Prostate gland (tissue), 2 donors: ENCODE measurements around the gene LIPC. TPM values are rescaled to one million over a fixed set of nuclear protein-coding genes. Genes with fewer than 3 reads are reported as not detected.

Experiments used
- DNase-seq: peaks from one replicate; pipeline ENCODE4 v3.0.0-alpha.2; 2019; ENCODE audit warnings: low spot score
- H3K27ac ChIP-seq, 2 donors: fragments of 200-600 bp; sonication (generic); 2 replicates each; pipeline ENCODE4 v1.5.1; 2017 to 2019
- H3K27me3 ChIP-seq: fragments of 200-600 bp; sonication (generic); replicated peaks from 2 replicates; pipeline ENCODE4 v1.5.1; 2019; ENCODE audit not compliant: insufficient read depth
- H3K36me3 ChIP-seq, 2 donors: fragments of 200-600 bp; sonication (generic); 1 replicate in 1 of 2; 2 replicates in 1 of 2; pipeline versions ENCODE4 v1.5.1 to v1.8.1; 2017 to 2019
- H3K4me1 ChIP-seq: fragments of 200-600 bp; sonication (generic); replicated peaks from 2 replicates; pipeline ENCODE4 v1.5.1; 2019
- H3K4me3 ChIP-seq, 2 donors: fragments of 200-600 bp; sonication (generic); 2 replicates each; pipeline ENCODE4 v1.5.1; 2017 to 2019
- H3K9me3 ChIP-seq: fragments of 200-600 bp; sonication (generic); 2 replicates; pipeline ENCODE4 v1.5.1; 2017
- CTCF ChIP-seq, 4 experiments: fragments of 200-600 bp in 2 of 4; fragments of 450-650 bp in 2 of 4; sonication (generic) in 2 of 4; IDR thresholded peaks; 1 replicate in 3 of 4; 2 replicates in 1 of 4; pipeline ENCODE4 v1.5.1; 2016 to 2019; ENCODE audit warnings: antibody characterized with exemption in 4 of 4, mild to moderate bottlenecking in 2 of 4, moderate library complexity in 2 of 4
- POLR2A ChIP-seq: fragments of 450-650 bp; IDR thresholded peaks from one replicate; pipeline ENCODE4 v1.6.1; 2016; ENCODE audit warnings: antibody characterized with exemption, mild to moderate bottlenecking
- POLR2AphosphoS5 ChIP-seq: sonication (generic); formaldehyde crosslinking; IDR thresholded peaks from one replicate; pipeline ENCODE4 v1.6.1; 2017; ENCODE audit warnings: antibody characterized with exemption
- WGBS: methylation state at CpG from one replicate; pipeline ENCODE4 v1.1.5; 2018; 5-methylcytosine and 5-hydroxymethylcytosine counted together
- intact Hi-C: fragments of 100-400 bp; cut with DNase I; formaldehyde crosslinking; loops from one replicate; pipeline ENCODE4 v1.14.2; 2022
- total RNA-seq, 2 donors: library from RNA; depleted of rRNA; stranded (reverse); fragments of >200 nt; gene quantifications; one replicate each; pipeline ENCODE4 v1.1.0, GENCODE V29; 2016

The LIPC gene
- total RNA-seq, 2 donors from 2014 or later: 0.14 TPM; not detected in 1

GRCh38 chr15:58416963-58417362, 14.8 kb upstream of the LIPC start:
- H3K27ac ChIP-seq: no peak overlapping the region
- no peaks in the 10 kb centered on the region for H3K27me3 ChIP-seq
- 83% methylated on average over 5 of the region's 5 CpGs for WGBS
- H3K9me3 ChIP-seq: no peaks in the 10 kb centered on the region
- no peak overlapping the region for H3K4me3 ChIP-seq
- H3K36me3 ChIP-seq: no peaks in the 10 kb centered on the region
- TF ChIP-seq CTCF (IDR thresholded peaks at IDR 0.05) (no peak), POLR2AphosphoS5 (no peak)
- no peaks in the 10 kb centered on the region for H3K4me1 ChIP-seq
- no peak for DNase-seq
- intact Hi-C loops: loop anchor here (10.0 kb wide), 1 partner anchor 68 kb away; no protein-coding TSS in a partner anchor

GRCh38 chr15:58418135-58418534, 13.7 kb upstream of the LIPC start:
- no peak for DNase-seq
- no peaks in the 10 kb centered on the region for H3K4me1 ChIP-seq
- H3K4me3 ChIP-seq: no peak overlapping the region
- 88% methylated on average over 1 of the region's 1 CpG for WGBS
- no peaks in the 10 kb centered on the region for H3K9me3 ChIP-seq
- intact Hi-C loops: loop anchor here (10.0 kb wide), 1 partner anchor 67 kb away; no protein-coding TSS in a partner anchor
- no peaks in the 10 kb centered on the region for H3K36me3 ChIP-seq
- no peak overlapping the region for H3K27ac ChIP-seq
- TF ChIP-seq CTCF (IDR thresholded peaks at IDR 0.05) (no peak), POLR2A (no peak), POLR2AphosphoS5 (no peak)
- no peaks in the 10 kb centered on the region for H3K27me3 ChIP-seq

GRCh38 chr15:58419803-58420524, 11.8 kb upstream of the LIPC start:
- Histone ChIP-seq H3K4me3 (no peak overlapping the region), H3K4me1 (no peaks in the 10 kb centered on the region), H3K9me3 (no peaks in the 10 kb centered on the region), H3K27ac (no peak overlapping the region), H3K27me3 (no peaks in the 10 kb centered on the region), H3K36me3 (no peaks in the 10 kb centered on the region)
- 95% methylated on average over 11 of the region's 11 CpGs for WGBS
- TF ChIP-seq CTCF (IDR thresholded peaks at IDR 0.05) (no peak), POLR2AphosphoS5 (no peak), POLR2A (no peak)
- intact Hi-C loops: loop anchor here (10.0 kb wide), 1 partner anchor 65 kb away; no protein-coding TSS in a partner anchor
- DNase-seq: no peak

- TF ChIP-seq POLR2AphosphoS5 (no peak), POLR2A (no peak), CTCF (IDR thresholded peaks at IDR 0.05) (no peak)
- Histone ChIP-seq H3K9me3 (no peaks in the 10 kb centered on the region), H3K4me3 (no peak overlapping the region), H3K36me3 (no peaks in the 10 kb centered on the region), H3K4me1 (no peaks in the 10 kb centered on the region), H3K27me3 (no peaks in the 10 kb centered on the region), H3K27ac (no peak overlapping the region)
- intact Hi-C loops: no loop called here
- WGBS: 66% methylated on average over 5 of the region's 5 CpGs
- no peak for DNase-seq
Measured at GRCh38 chr15:58420579-58421043, 11.2 kb upstream of the LIPC start.

GRCh38 chr15:58423205-58423604, 8.6 kb upstream of the LIPC start:
- intact Hi-C loops: no loop called here

More at GRCh38 chr15:58423205-58423604, 8.6 kb upstream of the LIPC start:
- no peak for DNase-seq
- no peak overlapping the region for H3K27ac ChIP-seq
- no peaks in the 10 kb centered on the region for H3K27me3 ChIP-seq
- WGBS: 92% methylated on average over 6 of the region's 6 CpGs
- TF ChIP-seq POLR2A (no peak), CTCF (IDR thresholded peaks at IDR 0.05) (no peak), POLR2AphosphoS5 (no peak)
- H3K36me3 ChIP-seq: no peaks in the 10 kb centered on the region
- no peaks in the 10 kb centered on the region for H3K9me3 ChIP-seq
- no peak overlapping the region for H3K4me3 ChIP-seq
- peaks cover 7% of the 10 kb centered on the region for H3K4me1 ChIP-seq
